Right renal cortex interstitium (tissue), 3 donors: ENCODE data around the gene LSMEM2. TPM values are rescaled to one million over a fixed set of nuclear protein-coding genes. Genes with fewer than 3 reads are reported as not detected.
A peak's percentile ranks its signal among the peaks of the same experiment; 100 is the strongest.
"Not testable (repeated sequence)": the region's sequence is repeated elsewhere in the genome, so short reads cannot be mapped to it uniquely, and the experiment has no call there.

ENCODE experiments used
- DNase-seq, 3 donors: peaks; one replicate each; pipeline ENCODE4 v3.0.0-alpha.2; 2013; ENCODE audit warnings: low read depth in 3 of 3, low spot score in 2 of 3
- polyA plus RNA-seq, 3 donors: library from polyadenylated mRNA; unstranded; fragments of 120-200 nt; gene quantifications; one replicate each; pipeline ENCODE4 v1.2.1, GENCODE V29; 2013; ENCODE audit not compliant: insufficient read length in 3 of 3

The LSMEM2 gene
- polyA plus RNA-seq, 3 donors, result 0.42 to 0.54 (median 0.50) TPM

DNA sequence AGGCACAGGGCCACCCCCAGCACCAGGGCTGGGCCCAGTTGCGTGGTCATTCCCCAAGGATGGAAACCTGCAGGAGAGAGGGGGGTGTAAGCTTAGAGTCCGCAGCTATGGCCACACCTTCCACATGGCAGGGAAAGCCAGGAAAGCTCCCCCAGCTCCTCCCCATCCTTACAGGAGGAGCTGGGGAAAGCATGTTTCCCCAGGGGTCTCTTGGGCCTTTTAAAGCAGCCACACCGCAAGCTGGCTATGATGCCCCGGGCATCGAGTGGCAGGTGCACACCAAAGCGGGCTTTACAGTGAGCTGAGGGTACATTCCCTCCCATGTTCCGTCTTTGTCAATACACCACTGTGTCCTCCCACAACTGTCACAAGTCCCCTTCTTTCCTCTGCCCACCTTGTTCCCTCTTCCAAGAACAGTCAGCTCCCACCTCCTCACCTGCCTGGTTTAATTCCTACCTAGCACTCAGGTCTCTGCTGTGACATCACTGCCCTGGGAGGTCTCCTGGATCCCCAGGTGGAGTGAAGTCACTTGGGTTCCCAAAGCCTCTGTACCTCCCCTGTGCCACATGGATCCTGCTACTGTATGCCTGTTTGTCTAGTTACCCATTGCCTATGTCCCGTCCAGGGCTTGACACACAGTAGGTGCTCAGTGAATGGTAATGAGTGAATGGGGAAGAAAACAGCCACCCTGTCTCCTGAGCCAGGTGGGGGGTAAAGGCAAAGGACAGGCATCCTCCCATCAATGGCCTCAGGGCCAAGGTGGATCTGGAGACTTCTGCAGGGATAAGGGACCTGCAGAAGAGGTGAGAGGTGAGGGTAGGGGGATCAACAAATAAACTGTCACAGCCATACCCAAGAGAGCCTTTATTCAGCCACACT lies 16.9 kb downstream of the LSMEM2 start:
- no peak for DNase-seq

DNA sequence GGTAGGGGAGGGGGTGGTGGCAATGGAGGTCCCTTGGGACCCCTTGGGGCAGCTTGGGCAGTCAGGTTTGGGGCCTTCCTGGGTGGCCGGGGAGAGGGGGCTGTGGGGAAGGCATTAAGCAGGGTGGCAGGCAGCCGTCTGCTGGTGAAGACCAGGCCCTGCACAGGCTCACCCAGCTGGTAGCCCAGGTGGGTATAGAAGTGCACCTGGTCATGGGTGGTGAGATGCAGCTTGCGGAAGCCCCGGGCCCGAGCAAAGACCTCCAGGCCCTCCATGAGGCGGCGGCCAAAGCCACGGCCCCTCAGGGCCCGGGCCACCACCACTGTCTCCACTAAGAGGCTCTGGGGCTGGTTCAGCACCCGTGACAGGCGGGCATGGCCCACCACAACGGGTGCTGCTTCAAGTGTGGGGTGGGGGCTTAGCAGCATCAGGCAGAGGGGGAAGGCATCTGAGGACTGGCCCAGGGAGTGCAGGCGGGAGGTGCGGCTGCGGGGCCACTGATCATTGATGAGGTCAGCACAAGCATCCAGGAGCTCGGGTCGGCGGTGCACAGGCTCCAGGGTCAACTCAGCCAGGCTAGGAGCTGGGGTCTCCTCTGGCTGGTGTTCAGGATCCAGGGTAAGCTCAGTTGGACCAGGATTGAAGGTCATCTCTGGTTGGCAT lies 18.0 kb downstream of the LSMEM2 start:
- DNase-seq, result no peak

DNA sequence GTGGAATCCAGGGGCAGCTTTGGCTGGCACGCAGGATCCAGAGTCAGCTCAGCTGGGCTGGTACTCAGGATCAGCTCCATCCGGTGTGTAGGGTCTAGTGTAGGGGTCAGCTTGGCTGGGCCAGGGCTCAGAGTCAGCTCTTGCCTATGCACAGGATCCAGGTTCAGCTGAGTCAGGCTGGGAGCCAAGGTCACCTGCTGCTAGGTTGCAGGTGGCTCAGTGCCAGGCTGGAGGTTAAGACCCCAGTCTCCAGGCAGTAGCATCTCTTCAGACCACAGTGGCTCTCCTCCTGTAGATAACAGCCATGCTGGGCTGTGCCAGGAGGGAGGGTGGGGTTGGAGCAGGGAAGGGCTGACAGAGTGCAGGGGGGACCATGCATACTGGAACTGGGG lies 18.5 kb downstream of the LSMEM2 start:
- no peak for DNase-seq

DNA sequence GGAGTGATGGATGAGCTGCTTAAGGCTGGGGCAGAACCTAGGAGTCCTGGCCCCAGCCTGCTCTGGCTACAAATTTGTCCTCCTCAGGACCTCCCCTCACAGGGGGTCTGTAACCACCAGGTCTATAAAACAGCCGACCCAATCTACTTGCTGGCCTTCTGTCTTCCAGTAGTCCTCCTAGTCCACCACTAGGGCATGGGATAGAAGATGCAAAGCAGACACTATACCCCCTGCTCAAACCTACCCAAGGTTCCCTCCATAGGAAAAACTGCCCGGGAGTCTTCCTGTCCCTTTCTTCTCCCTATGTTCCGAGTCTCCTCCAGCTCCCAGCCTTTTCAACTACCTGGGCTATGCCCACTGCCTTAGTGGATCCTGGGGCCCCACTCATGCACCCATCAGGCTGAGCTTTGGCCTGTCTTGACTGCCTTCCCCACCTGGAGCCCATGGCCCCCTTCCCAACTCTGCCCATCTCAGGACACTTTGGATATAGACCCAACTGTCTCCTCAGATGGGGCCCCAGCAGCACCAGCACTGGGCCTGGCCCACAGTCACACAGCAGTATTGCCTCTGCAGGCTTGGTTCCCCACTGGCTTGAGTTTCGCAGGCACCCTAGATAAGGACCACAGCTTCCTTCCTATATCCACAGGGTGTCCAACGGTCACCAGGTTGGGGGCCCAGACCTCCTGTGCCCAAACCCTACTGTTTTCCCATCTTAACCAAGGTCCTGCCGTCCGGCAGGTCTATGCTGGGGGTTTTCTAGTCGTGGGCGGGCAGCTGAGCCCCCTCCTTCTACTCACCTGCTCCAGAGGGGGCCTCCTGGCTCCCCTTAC lies 19.2 kb downstream of the LSMEM2 start:
- no peak for DNase-seq

DNA sequence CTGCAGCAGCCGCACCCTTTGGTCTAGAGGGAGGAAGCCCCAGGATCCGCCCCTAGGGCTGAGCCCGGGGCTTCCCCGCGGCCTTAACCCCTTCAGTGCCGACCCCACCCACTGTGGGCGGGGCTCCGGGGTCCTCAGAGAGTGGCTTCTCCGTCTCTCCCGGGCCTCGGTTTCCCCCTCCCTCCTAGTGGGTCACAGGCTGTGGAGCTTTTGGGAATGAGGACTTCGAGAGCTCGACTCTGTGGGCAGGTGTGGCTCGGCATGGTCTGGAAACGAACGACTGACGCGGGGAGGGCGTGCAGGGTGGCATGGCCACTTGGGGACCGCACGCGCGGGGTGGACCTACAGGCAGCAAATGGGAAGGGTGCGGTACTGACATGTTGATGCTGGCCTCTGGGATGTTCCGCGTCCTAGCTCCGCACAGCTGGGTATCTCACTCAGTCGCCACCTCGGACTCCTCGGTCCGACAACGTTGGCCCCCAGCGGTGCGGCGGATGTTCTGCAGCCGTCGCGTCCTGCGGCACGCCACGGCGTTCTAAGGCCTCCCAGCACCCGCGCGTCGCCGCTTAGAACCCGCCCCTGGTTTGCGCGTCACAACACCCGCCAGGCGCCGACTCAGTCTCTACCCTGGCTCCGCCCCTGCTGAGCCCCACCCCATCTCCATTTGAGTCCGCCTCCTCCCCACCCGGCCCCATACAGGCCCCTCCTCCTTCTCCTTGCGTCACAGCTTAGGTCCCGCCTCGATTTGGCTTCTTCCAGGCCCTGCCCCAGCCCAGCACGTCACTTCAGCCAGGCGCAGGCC lies 20.1 kb downstream of the LSMEM2 start, which contains the start of the genes HYAL3 and NAA80:
Gene HYAL3, minus strand, starts transcription at position 570 of the 802 bp plus-strand sequence. CDS start 3,803 bp downstream, outside the sequence.
Gene NAA80, minus strand, starts transcription at position 570 of the 802 bp plus-strand sequence. CDS start 1,942 bp downstream, outside the sequence.
- peak; percentile 98 to 99 (median 99) for DNase-seq

DNA sequence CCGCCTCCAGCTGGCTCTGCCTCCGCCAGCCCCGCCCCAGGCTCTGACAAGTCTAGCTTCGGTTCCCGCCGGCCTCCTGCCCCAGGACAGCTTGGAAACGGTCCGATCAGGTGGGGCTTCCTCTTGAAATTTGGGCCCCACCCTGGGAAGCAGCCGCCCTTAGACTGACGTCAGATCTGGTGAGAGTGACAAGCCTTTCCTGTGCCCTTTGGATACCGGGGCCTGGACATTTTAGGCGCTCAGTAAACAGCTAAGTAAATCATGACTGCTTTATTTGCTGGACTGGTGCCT lies 20.7 kb downstream of the LSMEM2 start:
- no peak for DNase-seq

DNA sequence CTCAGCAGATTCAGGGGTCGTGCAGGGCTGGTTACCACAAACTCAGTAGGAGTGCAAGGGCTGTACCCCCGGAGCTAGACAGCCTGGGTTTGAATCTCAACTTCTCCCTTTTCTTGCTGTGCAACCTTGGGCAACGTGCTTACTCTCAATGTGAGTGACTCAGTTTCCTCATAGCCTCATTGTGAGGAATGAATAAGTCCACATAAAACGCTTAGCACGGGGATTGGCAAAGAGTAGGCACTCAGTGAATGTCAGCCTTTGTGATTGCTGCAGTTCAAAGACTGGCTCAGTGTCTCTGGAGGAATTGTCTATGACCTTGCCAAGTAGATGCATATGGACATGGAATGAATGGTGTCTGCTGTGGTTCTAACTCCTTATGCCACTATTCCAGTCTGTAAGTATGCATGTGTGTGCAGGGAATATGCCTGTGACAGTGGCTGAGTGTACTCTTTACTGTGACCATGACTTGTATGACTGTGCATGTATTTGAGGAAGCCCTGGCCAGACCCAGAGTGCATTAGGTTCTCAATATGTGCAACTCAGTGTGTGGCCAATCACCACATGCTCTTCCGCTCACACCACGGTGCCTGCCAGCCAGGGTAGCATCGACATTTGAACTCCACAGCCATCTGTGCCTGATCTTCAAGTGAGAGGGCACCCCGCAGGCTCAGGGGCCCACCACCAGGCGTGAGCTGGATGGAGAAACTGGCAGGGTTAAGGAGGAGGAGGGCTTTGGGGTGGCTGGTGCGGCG lies 21.2 kb downstream of the LSMEM2 start:
- no peak for DNase-seq

DNA sequence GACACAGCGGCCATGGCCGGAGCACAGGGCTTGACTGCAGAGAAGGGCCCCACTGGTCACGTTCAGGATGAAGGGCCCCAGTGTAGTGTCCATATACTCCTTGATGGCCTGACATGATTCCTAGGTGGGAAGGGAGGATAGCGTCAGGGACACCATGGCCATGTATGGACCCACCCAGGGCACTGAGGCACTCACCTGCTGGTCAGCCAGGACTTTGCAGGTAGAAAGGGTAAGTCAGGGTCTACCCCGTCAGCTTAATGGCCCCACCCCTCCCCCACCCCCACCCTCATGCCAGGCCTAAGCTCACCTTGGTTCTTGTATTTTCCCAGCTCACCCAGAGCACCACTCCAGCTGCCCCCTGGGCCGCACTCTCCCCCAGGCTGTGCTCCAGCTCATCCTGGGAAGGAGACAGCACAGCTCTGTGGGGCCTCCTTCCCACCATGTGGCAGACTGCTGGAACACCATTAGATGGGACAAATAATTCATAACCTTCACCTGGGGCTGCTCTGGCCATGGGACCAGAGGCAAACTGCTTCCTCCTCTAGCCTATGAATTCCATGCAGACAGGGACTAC lies 21.9 kb downstream of the LSMEM2 start:
- DNase-seq, result no peak

DNA sequence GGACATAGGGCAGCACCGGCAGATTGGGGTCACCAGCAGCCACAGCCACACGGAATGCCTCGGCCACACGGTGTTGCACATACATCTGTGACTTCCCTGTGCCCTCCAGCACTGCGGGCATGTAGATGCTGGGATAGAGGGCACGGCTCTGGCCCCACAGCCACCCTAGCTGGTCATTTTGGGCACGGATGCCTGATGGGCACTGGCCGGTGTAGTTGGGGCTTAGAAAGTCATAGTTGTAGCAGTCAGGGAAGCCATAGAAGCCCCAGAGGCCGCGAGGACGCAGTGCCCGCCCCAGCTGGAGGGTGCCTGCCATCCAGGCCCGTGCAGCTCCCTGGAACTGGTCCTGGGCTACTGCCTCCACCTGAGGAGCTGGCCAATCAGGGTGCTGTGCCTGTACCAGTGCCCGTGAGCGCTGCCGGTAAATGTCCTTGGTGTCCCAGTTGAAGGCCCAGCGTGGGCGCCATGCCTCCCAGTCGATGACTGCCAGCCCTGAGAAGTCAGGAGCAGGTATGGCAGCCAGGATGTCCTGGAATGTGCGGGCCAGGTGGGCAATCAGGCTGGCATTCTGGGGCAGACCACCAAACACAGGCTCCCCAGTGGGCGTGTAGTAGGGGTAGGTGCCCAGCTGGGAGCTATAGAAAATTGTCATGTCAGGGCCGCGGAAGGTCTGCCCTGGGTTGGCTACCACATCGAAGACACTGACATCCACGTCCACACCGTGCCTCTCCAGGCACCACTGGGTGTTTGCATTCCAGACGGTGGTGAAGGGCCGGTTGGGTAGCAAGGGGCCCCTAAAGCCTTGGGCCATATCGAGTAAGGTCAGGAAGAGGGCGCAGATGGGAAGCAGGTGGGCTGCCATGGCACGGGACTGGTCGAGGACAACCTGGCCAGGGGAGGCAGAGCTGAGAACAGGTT lies 23.5 kb downstream of the LSMEM2 start:
- DNase-seq, result no peak

DNA sequence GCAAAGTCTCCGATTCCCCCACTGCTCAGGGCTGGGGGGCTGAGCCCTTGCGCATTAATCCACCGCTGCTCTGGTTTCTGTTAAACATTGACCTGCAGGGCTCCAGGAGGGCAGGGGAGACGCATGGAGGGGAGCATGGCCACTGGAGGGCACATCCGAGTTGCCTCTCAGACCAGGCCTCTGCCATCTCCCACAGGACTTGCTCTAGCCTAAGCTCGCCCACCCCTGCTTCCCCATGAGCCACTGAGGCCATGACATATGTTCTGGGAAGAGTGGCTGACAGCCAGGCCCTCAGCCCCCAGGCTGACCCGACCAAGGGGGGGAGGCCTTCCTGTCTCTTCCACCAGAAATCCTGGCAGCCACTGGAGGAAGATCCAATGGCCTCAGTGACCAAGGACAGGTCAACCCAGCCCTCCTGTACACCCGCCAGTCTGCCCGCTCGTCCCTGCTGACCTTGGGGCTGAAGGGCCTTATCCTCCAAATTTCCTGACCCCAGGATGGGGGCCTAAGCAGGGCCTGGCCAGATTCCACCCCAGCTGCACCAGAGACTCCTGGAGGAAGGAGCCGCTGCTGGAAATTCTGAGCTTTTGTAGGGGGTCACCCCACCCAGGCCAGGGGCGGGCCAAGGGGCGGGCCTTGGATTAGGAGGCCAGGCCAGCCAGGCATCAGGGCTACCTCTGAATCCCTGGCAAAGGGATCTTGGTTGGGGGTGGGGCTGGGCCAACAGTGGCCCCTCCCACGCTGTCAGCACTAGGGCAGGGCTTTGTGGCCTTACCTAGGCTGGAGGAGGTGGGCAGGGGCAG lies 24.3 kb downstream of the LSMEM2 start, which contains the start of gene HYAL1:
Gene HYAL1, minus strand, starts transcription at position 562 of the 803 bp plus-strand sequence. CDS start 618 bp downstream, outside the sequence.
- DNase-seq, result no peak

DNA sequence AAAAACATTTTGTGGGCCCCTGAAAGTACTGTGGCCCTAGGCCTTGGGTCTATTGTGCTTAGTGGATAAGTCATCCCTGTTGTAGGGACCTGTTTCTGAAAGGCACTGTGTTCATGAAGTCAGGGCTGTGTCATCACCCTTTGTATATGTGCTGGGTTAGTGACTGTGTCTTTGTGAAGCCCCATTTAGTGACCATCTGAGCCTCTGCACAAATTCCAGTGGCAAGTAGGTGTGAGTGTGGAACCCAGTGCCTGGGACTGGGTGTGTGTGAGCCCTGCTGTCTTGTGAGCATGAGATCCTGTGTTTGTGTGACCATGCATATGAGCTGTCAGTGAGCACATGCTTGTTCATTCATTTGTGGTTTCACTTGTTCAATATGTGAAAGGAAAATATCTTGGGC lies 25.7 kb downstream of the LSMEM2 start:
- no peak for DNase-seq

DNA sequence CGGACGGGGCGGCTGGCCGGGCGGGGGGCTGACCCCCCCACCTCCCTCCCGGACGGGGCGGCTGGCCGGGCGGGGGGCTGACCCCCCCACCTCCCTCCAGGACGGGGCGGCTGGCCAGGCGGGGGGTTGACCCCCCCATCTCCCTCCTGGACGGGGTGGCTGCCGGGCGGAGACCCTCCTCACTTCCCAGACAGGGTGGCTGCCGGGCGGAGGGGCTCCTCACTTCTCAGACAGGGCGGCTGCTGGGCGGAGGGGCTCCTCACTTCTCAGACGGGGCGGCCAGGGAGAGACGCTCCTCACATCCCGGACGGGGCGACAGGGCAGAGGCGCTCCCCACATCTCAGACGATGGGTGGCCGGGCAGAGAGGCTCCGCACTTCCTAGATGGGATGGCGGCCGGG lies 33.2 kb downstream of the LSMEM2 start:
- DNase-seq, result not testable (repeated sequence)

DNA sequence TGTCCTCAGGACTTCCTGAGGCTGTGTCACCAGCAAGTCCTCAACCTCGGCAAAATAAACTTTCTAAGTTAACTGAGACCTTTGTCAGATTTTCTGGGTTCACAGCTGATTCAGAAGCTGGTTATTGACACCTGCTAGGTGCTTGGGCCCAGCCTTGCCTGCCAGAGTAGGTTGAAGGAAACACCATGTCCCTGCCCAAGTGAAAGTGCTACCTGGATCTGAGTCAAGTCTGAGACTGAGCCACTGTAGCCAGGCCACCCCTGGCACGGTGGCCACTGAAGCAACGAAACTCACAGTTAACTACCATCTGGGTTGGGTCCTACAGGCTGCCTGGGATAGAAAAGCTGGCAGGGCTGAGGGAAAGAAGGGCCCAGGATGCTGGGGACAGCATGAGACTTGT lies 35.5 kb downstream of the LSMEM2 start:
- DNase-seq, result no peak

DNA sequence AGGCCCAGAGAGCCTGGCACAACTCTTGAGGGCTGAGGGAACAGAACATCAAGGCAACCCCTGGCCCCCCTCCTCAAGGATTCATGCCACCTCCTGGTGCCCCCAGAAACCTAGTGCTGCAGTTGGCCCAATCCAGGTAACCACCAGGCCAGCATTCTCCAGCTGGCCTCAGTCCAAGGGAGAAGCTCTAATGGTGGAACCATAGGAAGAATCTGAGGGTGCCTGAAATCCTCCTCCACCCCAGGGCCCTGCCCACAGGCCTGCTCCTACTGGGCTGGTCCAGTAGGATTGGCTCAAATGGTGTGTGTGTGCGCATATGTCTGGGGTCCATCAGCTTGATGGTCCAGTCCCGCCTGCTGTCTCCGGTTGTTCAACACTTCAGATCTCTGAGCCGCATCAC lies 35.9 kb downstream of the LSMEM2 start:
- no peak for DNase-seq

DNA sequence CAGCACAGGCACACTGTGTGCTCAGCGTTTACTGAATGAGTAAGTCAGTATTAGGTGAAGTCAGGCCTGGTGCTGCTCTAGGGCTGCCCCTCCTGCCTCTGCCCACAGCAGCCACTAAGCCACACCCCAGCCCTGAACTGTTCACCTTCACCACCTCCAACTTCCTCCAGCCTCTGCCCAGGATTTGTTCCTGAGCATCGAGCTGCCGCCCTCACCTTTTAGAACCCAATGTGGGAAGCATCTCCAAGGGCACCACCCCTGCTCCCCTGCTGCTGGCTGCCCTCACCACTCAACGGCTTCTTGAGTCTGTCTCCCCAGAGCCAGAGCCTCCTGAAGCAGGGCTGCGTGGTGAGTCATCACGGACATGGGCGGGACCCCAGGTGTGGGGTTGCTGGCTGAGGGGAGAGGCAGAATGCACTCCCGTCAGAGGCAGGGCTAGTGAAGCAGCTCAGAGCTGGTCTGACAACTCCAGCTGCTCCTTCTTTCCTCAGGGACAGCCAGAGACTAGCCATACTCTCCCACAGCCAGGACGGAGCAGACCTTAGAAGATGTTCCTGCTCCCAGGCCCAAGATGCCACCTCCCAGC lies 37.9 kb downstream of the LSMEM2 start:
- DNase-seq, result no peak

DNA sequence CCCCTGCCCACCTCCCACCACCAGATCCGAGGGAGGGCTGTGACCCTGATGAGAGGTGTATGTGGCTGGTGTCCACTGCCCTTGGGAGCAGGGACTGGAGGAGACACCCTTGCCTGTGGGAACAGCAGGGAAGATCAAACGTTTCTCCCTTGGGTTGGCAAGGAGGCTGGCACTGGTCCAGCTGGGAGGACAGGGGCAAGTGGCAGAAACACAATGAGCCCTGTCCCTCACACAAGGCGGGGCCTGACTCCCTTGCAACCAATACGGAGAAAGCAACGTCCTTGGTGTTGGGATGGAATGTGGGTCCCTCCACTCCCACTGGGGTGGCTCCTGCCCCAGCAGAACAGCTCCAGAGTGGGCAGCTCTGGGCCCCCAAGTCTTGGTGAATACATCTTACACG lies 38.4 kb downstream of the LSMEM2 start:
- no peak for DNase-seq

DNA sequence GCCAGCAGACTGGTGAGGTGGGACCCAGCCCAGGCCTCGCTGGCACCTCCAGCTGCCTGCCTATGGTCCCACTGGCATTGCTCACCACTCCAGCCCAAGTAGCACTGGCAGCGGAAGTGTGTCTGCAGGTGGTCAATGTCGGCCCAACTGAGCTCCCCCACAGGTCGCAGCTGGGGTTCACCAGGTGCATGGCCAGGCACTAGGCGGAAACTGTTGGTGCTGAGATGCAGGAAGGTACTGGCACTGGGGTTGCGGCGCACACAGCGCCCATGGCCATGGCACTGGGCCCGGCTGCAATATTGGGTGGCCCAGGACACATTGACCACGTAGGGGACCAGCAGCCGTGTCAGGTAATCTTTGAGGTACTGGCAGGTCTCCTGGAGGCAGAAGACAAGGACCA lies 39.3 kb downstream of the LSMEM2 start:
- no peak for DNase-seq
